Prostate gland (tissue), 2 donors: ENCODE measurements around the gene ME3.

ENCODE experiments used
- POLR2A ChIP-seq: fragments of 450-650 bp; IDR thresholded peaks from one replicate; pipeline ENCODE4 v1.6.1; 2016; ENCODE audit warnings: antibody characterized with exemption, mild to moderate bottlenecking
- POLR2AphosphoS5 ChIP-seq: sonication (generic); formaldehyde crosslinking; IDR thresholded peaks from one replicate; pipeline ENCODE4 v1.6.1; 2017; ENCODE audit warnings: antibody characterized with exemption
- TF ChIP-seq, protein P1 (sequence below), 4 experiments: fragments of 200-600 bp in 2 of 4; fragments of 450-650 bp in 2 of 4; sonication (generic) in 2 of 4; IDR thresholded peaks; 1 replicate in 3 of 4; 2 replicates in 1 of 4; pipeline ENCODE4 v1.5.1; 2016 to 2019; ENCODE audit warnings: antibody characterized with exemption in 4 of 4, mild to moderate bottlenecking in 2 of 4, moderate library complexity in 2 of 4

- TF ChIP-seq, protein P1, sequence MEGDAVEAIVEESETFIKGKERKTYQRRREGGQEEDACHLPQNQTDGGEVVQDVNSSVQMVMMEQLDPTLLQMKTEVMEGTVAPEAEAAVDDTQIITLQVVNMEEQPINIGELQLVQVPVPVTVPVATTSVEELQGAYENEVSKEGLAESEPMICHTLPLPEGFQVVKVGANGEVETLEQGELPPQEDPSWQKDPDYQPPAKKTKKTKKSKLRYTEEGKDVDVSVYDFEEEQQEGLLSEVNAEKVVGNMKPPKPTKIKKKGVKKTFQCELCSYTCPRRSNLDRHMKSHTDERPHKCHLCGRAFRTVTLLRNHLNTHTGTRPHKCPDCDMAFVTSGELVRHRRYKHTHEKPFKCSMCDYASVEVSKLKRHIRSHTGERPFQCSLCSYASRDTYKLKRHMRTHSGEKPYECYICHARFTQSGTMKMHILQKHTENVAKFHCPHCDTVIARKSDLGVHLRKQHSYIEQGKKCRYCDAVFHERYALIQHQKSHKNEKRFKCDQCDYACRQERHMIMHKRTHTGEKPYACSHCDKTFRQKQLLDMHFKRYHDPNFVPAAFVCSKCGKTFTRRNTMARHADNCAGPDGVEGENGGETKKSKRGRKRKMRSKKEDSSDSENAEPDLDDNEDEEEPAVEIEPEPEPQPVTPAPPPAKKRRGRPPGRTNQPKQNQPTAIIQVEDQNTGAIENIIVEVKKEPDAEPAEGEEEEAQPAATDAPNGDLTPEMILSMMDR (IDR thresholded peaks at IDR 0.05): no peak
- no peak for TF ChIP-seq POLR2A
- TF ChIP-seq POLR2AphosphoS5: no peak
Measured at GRCh38 chr11:86538223-86538548, 134.2 kb downstream of the ME3 start.
